ENCODE data around the gene APCDD1L. TPM values are rescaled to one million over a fixed set of nuclear protein-coding genes. Genes with fewer than 3 reads are reported as not detected.
"Not testable (repeated sequence)": the region's sequence is repeated elsewhere in the genome, so short reads cannot be mapped to it uniquely, and the experiment has no call there.

The APCDD1L gene
- polyA plus RNA-seq, 10 donors = 6.1 to 13.9 (median 8.7) TPM

- no peak for DNase-seq
Measured at GRCh38 chr20:58518387-58518786, 3.2 kb upstream of the APCDD1L start.

DNA sequence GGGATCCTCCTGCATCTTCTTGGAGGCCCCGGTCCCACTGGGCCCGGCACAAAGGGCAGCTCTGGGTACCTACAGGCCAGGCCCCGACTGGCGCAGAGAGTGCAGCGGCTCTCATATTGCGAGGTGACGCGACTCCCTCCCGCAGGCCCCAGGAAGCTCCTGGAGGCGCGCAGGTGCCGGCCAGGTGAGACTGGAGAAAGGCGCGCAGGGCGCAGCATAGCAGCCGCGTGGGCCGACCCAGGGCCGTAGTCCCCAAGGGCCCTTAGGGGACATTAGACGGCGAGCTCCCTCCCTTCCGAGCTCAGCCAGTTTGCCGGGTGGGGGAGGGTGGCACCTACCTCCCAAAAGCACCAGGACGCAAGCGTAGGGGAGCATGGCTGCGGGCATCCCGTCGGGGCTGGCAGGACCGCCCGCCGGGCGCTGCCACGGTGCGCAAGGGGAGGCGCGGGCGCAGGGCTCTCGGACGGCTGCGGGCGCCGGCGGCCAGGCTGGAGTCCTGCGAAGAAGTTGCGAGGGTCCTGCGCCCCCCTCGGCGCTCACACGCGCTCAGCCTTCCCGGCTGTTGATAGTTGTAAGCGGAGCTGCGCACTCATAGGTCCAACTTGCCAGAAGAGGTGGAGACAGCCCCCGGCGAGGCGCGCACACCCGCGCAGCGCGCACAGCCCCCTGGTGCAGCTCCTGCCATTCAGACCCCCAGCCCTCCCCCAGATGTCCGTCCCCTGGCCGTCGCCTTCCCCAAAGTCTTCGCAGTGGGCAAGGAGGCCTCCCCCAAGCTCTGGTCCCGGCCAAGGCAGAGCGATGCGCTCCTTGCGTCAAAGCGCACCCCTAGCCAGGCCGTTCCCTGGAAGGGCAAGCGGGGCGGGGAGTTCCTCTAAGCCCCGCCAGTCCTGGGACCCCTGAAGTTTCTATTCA is 622 bp downstream of the APCDD1L start:
- peak in 2 of 3 donors; percentile 56 to 82 for DNase-seq

DNA sequence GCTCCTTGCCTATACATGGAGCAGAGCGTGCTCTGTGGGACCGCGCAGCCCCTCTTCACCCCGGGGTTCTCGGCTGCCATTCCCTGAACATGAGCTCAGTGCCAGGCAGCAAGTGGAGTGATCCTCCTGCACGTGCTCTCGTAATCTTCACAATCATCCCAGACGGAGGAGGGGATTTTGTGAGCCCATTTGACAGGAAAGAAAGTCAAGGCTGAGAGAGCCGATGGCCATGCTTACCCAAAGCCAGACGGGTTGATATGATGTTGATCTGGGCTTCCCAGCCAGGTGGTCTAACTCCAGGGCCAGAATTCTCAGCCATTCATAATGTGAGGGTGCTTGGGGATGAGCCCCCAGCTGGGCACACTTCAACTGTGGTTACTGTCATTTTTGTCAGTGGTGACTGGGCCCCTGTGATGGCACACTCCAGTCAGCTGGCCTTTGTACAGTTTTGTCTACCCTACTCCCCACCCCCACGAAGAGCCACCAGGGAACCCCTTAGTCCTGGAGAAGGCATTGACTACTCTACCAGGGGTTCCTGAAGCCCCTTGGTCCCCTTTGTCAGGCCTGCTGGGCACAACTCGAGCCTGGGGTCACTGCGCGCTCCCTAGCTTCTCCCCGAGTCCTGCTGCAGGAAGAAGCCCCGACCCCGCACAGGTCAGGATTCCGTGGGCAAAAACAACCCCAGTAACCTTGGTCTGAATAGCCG is 1.5 kb downstream of the APCDD1L start:
- no peak for DNase-seq

DNA sequence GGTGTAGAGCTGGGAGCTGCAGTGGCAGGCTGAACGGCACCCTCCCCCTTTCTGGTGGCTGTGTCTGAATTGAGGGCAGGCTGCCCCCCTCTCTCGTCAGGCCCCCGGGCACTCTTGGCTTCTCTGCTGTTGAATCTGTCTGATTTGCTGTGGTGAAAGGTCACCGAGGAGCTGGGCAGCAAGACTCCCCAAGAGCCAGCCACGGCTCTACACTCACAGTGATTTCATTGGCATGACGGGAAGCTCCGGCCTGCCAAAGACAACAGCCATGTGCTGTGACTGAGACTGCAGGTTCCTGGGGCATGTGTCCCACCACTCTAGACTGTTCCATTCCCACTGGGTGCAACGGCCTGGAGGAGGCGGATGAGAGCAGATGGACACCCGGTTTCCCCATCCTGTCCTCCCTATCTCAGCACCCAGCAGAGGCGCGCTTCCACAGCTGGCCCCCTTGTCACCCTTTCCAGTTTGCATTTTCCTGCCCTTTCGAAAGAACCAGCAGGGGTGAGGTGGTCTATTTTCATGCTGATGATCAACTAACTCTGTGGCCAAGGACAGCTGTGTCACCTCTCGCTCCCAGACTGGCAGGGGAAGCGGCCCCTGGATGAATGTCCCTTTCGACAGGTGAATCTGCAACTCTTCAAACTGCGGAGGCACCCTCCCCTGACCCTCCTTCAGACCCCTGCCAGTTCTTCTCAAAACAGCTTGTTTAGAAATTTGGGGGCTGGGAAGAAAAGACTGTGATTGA is 2.2 kb downstream of the APCDD1L start:
- DNase-seq = peak in 1 of 3 donors; percentile 32

DNA sequence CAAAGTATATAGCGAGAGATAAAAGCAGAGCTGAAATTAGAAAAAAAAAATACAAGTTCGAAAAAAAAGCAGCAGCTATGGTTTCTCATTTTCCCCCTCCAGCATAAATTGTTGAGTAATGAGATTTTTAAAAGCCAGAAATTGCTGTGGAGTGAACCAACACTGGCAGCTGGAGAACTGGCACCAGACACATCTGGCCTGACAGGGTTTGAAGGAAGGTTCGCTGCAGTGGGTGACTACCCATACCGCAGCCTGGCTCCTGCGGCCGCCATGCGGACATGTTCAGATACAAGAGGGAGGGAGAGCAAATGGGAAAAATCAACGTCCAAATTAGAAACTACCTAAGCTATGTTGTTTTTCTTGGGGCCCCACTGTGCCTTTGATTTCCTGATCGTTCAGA is 3.3 kb downstream of the APCDD1L start:
- DNase-seq = peak in 1 of 3 donors; percentile 41

DNA sequence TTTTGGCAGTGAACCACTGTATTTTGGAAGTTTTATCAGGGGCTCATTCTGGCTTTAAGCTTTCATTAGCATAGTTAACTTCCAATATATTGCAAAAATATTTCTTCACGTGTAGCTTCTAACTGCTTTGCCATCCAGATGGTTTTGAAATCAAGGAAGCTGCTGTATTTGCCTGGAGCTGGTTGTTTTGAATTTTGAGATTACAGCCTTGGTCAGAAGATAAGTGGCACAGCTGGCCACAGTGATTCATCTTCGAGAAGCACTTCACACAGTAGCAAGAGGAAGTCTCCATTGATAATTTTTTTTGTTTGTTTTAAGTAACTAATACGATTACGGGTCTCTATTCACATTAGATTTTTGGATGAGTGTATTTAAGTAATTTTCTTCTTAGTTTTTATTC is 3.8 kb downstream of the APCDD1L start:
- peak in 1 of 3 donors; percentile 15 for DNase-seq

DNA sequence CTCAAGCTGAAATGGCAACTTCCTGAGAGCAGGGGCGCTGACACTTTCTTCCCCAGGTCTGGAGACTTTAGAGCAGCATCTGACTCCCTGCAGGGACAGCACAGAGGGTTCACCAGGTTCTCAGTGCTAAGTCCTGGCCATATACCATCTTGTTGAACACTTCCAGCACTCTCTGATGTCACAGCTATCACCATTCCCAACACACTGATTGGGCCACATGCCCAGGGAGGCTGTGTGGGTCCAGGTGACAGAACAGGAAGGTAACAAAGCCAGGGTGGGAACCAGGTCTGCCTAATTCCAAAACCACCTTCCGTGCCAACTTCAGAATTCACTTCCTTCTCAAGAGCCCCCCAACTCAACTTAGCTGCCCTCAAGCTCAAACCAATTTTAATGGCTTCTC is 4.3 kb downstream of the APCDD1L start:
- DNase-seq = peak in 1 of 3 donors; percentile 17

DNA sequence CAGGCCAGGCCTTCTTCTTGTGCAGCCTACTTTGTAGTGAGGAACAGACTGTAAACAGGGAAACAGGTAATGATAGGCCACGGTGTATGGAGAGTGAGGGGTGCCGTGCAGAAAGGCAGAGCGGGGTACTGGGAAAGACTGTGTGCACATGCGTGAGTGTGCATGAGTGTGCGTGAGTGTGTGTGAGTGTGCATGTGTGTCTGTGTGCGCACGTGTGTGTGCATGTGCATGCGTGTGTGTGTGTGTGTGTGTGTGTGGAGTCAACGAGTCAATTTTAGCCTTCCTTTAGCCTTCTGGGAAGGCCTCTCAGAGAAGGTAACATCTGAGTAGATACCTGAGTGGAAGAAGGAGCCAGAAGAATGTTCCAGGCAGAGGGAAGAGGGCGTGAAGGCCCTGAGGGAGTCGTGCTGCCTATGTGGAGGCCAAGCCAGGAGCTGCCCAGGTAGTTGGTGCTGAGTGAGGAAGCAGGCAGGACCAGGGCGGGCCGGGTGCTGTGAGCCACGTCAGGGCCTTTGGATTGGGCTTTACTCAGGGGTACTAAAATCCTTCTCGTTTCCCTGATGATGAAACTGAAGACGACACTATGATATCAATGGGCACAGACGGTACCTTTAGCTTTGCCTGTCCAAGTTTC is 6.3 kb downstream of the APCDD1L start:
- DNase-seq = no peak

DNA sequence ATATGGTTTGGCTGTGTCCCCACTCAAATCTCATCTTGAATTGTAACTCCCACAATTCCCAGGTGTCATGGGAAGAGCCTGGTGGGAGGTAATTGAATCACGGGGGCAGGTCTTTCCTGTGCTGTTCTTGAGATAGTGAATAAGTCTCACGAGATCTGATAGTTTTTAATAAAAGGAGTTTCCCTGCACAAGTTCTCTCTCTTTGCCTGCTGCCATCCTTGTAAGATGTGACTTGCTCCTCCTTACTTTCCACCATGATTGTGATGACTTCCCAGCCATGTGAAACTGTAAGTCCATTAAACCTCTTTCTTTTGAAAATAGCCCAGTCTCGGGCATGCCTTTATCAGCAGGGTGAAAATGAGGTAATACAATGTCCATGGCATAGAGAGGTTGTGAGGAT is 8.2 kb downstream of the APCDD1L start:
- not testable (repeated sequence) for DNase-seq

DNA sequence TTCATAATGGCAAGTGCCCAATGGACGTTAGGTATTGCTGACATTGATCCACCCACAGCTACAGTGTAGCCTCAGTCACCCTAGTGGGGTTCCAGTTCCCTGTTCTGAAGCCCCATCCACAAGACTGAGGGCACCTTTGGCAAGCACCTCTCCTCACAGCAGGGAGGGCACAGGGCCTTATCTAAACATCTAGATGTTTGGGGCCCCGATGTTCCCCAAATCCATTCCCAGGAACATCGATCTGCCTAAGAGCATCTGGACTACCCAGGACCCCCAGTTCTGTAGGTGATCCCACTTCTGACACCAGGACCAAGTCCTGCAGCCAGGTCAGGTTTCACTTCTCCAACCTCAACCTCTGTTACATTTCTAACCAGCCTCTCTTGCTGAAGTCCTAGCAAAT is 10.6 kb downstream of the APCDD1L start:
- DNase-seq = no peak

GRCh38 chr20:58503668-58504067 is 11.5 kb downstream of the APCDD1L start:
- no peak for DNase-seq

GRCh38 chr20:58500256-58500655 is 14.9 kb downstream of the APCDD1L start:
- DNase-seq = no peak

DNA sequence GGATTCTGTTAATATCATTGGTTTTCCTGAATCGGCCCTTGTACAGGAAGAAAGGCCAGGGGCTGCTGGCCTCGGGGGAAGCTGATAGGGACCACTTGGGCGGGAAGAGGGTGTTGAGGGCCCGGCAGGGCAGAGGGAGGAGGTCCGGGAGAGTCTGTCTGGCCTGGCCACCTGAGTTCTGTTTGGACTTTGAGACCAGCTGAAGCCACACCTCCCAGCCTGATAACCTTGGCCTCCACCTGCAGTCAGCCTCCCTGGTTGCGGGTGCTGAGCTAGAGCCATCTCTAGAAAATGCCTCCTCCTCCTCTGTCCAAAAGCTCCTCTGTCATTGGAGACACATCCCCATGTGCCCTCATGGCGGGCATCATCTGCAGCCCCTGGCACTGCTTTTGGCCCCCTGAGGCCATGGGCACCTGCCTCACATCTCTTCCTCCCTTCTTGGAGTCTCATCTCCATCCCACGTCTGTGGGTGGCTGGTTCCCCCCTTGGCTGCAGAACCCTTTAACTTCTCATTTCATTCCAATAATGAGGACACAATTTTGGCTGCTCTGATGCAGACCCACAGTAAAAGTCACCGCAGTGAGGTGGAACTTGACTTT is 16.6 kb downstream of the APCDD1L start:
- DNase-seq = no peak

- DNase-seq = no peak
Measured at GRCh38 chr20:58497724-58498469, 17.3 kb downstream of the APCDD1L start.

GRCh38 chr20:58497076-58497641 is 18.0 kb downstream of the APCDD1L start:
- DNase-seq = no peak

GRCh38 chr20:58496429-58496769 is 18.8 kb downstream of the APCDD1L start:
- no peak for DNase-seq

- no peak for DNase-seq
Measured at GRCh38 chr20:58495623-58496428, 19.4 kb downstream of the APCDD1L start.

DNA sequence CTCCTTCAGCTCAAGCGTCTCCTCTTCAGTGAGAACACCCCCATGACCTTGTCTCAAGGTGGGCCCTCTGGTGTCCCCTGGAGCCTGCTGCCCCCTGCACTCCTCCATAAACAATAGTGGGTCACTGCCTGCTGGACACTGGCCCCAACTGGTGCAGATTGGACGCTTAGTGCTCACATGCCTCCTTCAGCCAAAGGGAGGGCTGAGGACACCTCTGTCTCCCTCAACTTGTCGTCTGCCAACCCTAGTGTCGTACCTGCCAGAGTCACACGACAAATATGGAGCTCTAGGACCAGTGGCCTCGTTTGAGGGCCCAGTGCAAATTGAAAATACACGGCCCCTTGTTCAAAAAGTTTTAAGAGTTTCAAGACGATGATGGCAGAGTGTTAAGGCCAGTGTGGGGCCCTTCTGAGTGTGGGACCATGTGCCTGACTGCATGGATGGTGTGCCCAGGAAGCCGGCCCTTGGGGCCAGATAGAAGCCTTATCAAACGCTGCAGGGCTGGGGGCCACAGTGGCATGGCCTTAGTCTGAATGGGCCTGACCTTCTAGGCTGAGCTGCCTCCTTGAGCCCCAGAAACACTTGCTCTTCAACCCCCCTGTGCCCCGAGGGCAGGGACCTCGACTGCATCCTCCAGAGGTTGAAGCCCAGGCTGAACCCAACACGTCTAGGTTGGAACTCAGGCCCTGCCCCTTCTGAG is 20.1 kb downstream of the APCDD1L start:
- no peak for DNase-seq
